GM19193 (cell line): Measurements from ENCODE around the gene IGF2R.

Source experiments
- POLR2A ChIP-seq: IDR thresholded peaks from 4 replicates; pipeline ENCODE4 v1.6.1; 2011; ENCODE audit not compliant: insufficient read depth, insufficient read length; ENCODE audit errors: extremely low read depth

IGF2R gene

GRCh38 chr6:159998538-159998937, 29.7 kb downstream of the IGF2R start:
- no peak for TF ChIP-seq POLR2A

- TF ChIP-seq POLR2A = no peak
Measured at GRCh38 chr6:159999240-159999671, 30.4 kb downstream of the IGF2R start.

- no peak for TF ChIP-seq POLR2A
Measured at GRCh38 chr6:160000280-160000704, 31.4 kb downstream of the IGF2R start.

GRCh38 chr6:160002882-160003281, 34.0 kb downstream of the IGF2R start:
- no peak for TF ChIP-seq POLR2A

- no peak for TF ChIP-seq POLR2A
Measured at GRCh38 chr6:160004018-160004417, 35.1 kb downstream of the IGF2R start.

- no peak for TF ChIP-seq POLR2A
Measured at GRCh38 chr6:160004419-160005175, 35.7 kb downstream of the IGF2R start.

- no peak for TF ChIP-seq POLR2A
Measured at GRCh38 chr6:160005211-160005610, 36.3 kb downstream of the IGF2R start.

GRCh38 chr6:160005861-160006540, 37.1 kb downstream of the IGF2R start:
- TF ChIP-seq POLR2A = no peak

- TF ChIP-seq POLR2A = no peak
Measured at GRCh38 chr6:160007145-160007544, 38.3 kb downstream of the IGF2R start.

- no peak for TF ChIP-seq POLR2A
Measured at GRCh38 chr6:160007611-160008010, 38.7 kb downstream of the IGF2R start.

GRCh38 chr6:160010067-160010466, 41.2 kb downstream of the IGF2R start:
- no peak for TF ChIP-seq POLR2A

- no peak for TF ChIP-seq POLR2A
Measured at GRCh38 chr6:160013987-160014868, 45.3 kb downstream of the IGF2R start.

- no peak for TF ChIP-seq POLR2A
Measured at GRCh38 chr6:160014869-160015182, 45.9 kb downstream of the IGF2R start.

- no peak for TF ChIP-seq POLR2A
Measured at GRCh38 chr6:160015778-160016684, 47.1 kb downstream of the IGF2R start.
